Spleen (tissue), 11 donors: ENCODE results near the gene ITGA1. TPM values are rescaled to one million over a fixed set of nuclear protein-coding genes. Genes with fewer than 3 reads are reported as not detected.

Experiments
- DNase-seq: peaks from one replicate; pipeline ENCODE4 v3.0.0-alpha.2; 2020
- H3K27ac ChIP-seq, 8 donors: fragments of 200-600 bp; sonication (generic) in 7 of 8; 1 replicate in 4 of 8; 2 replicates in 4 of 8; pipeline versions ENCODE4 v1.5.0 to v1.8.0; 2016 to 2021; ENCODE audit warnings: inconsistent platforms in 4 of 8, mild to moderate bottlenecking in 4 of 8, moderate library complexity in 1 of 8
- H3K27me3 ChIP-seq, 7 donors: fragments of 200-600 bp; sonication (generic) in 6 of 7; replicated peaks in 1 of 7; 1 replicate in 4 of 7; 2 replicates in 3 of 7; pipeline versions ENCODE4 v1.5.0 to v1.8.0; 2016 to 2021; ENCODE audit warnings: inconsistent platforms in 3 of 7, mild to moderate bottlenecking in 1 of 7
- H3K36me3 ChIP-seq, 6 donors: fragments of 200-600 bp; sonication (generic) in 5 of 6; 1 replicate in 4 of 6; 2 replicates in 2 of 6; pipeline versions ENCODE4 v1.5.0 to v1.8.0; 2016 to 2021; ENCODE audit warnings: inconsistent platforms in 2 of 6
- H3K4me1 ChIP-seq, 6 donors: fragments of 200-600 bp; sonication (generic) in 5 of 6; 1 replicate in 3 of 6; 2 replicates in 3 of 6; pipeline versions ENCODE4 v1.5.0 to v1.8.0; 2016 to 2021; ENCODE audit warnings: inconsistent platforms in 3 of 6
- H3K4me3 ChIP-seq, 8 donors: fragments of 200-600 bp; sonication (generic) in 7 of 8; 1 replicate in 4 of 8; 2 replicates in 4 of 8; pipeline versions ENCODE4 v1.5.0 to v1.8.0; 2016 to 2021; ENCODE audit warnings: inconsistent platforms in 4 of 8, mild to moderate bottlenecking in 4 of 8, moderate library complexity in 2 of 8
- H3K9me3 ChIP-seq, 8 donors: fragments of 200-600 bp; sonication (generic) in 7 of 8; 1 replicate in 4 of 8; 2 replicates in 4 of 8; pipeline versions ENCODE4 v1.5.0 to v1.8.0; 2016 to 2021; ENCODE audit warnings: inconsistent platforms in 4 of 8
- CTCF ChIP-seq, 11 experiments: fragments of 200-600 bp in 7 of 11; fragments of 450-650 bp in 4 of 11; sonication (generic) in 4 of 11; IDR thresholded peaks in 8 of 11; conservative IDR thresholded peaks in 3 of 11; 1 replicate in 7 of 11; 2 replicates in 4 of 11; pipeline versions ENCODE4 v1.4.0 to v1.8.0; 2016 to 2021; ENCODE audit warnings: antibody characterized with exemption in 11 of 11, inconsistent platforms in 4 of 11, mild to moderate bottlenecking in 1 of 11
- POLR2A ChIP-seq, 3 donors: fragments of 450-650 bp; IDR thresholded peaks; one replicate each; pipeline ENCODE4 v1.5.1; 2017; ENCODE audit warnings: antibody characterized with exemption in 3 of 3, mild to moderate bottlenecking in 1 of 3
- POLR2AphosphoS5 ChIP-seq, 3 donors: sonication (generic); formaldehyde crosslinking; IDR thresholded peaks; one replicate each; pipeline ENCODE4 v1.5.1; 2017; ENCODE audit warnings: antibody characterized with exemption in 3 of 3
- whole genome bisulfite sequencing, 5 donors: extraction: QIAGEN DNeasy Blood & Tissue Kit in 3 of 5; methylation state at CpG; one replicate each; pipeline versions ENCODE4 v1.1.5 to v1.1.7; 2013 to 2018; 5-methylcytosine and 5-hydroxymethylcytosine counted together
- intact Hi-C: fragments of 100-400 bp; cut with DNase I; formaldehyde crosslinking; loops from one replicate; pipeline ENCODE4 v1.15.0; 2023; ENCODE audit warnings: low total_unique reads
- polyA plus RNA-seq, 3 donors: library from polyadenylated mRNA; stranded (reverse); fragments of 200-250 nt; gene quantifications; one replicate each; pipeline ENCODE4 v1.2.1, GENCODE V29; 2013
- total RNA-seq, 7 donors: library from RNA; depleted of rRNA in 3 of 7; stranded (reverse); fragments of >200 nt in 3 of 7; fragmentation: NEBNext Ultra II Directional in 4 of 7; extraction: Animal tissue kit (Norgen Biotek cat#: 25700) in 4 of 7; gene quantifications; one replicate each; pipeline versions ENCODE4 v1.1.0 to v1.2.1, GENCODE V29; 2016 to 2021
- donor health status: healthy with polysubstance abuse.
- donor health status: DM: no; HTN: no; CAD: no; lungs with moderate emphysema.
- donor health status: DM: no; HTN: no; CAD: no.
- donor health status: Bipolar disorder and iron deficiency.
- donor health status: healthy.
- donor health status: DM: no; HTN: no; CAD: no.
- donor health status: DM: yes; HTN: yes; CAD: no.

Gene ITGA1
- total and polyA plus RNA-seq, 10 donors = 8.3 to 505 (median 289) TPM

GRCh38 chr5:52956014-52956413, 168.3 kb downstream of the ITGA1 start:
- H3K27ac ChIP-seq = no peak overlapping the region
- TF ChIP-seq POLR2A (IDR thresholded peaks at IDR 0.05) (no peak), POLR2AphosphoS5 (IDR thresholded peaks at IDR 0.05) (peak in 1 of 3 donors; percentile 25), CTCF (IDR thresholded peaks at IDR 0.05 in 8 of 11, conservative IDR thresholded peaks at IDR 0.05 in 3 of 11) (no peak)
- H3K27me3 ChIP-seq = no peaks in the 10 kb centered on the region
- peaks cover 0 to 37% (median 7%) of the 10 kb centered on the region in 6 donors for H3K36me3 ChIP-seq
- H3K9me3 ChIP-seq = no peaks in the 10 kb centered on the region
- DNase-seq = no peak
- H3K4me1 ChIP-seq = peaks cover 0 to 10% (median 6%) of the 10 kb centered on the region in 6 donors
- 82 to 96% (median 90%) methylated on average over 4 of the region's 4 CpGs for WGBS, 5 donors
- intact Hi-C loops = no loop called here
- no peak overlapping the region for H3K4me3 ChIP-seq

GRCh38 chr5:52956915-52957747, 169.4 kb downstream of the ITGA1 start:
- peaks cover 0 to 17% (median 7%) of the 10 kb centered on the region in 6 donors for H3K4me1 ChIP-seq
- intact Hi-C loops = no loop called here
- no peak for DNase-seq
- H3K4me3 ChIP-seq = no peak overlapping the region
- H3K9me3 ChIP-seq = no peaks in the 10 kb centered on the region
- 80 to 85% (median 85%) methylated on average over 6 of the region's 6 CpGs for WGBS, 5 donors
- peaks cover 0 to 28% (median 6%) of the 10 kb centered on the region in 6 donors for H3K36me3 ChIP-seq
- H3K27ac ChIP-seq = peak overlapping the region in 1 of 8 donors; percentile 24
- H3K27me3 ChIP-seq = no peaks in the 10 kb centered on the region
- TF ChIP-seq POLR2A (IDR thresholded peaks at IDR 0.05) = no peak
- TF ChIP-seq CTCF (IDR thresholded peaks at IDR 0.05 in 8 of 11, conservative IDR thresholded peaks at IDR 0.05 in 3 of 11) = no peak
- TF ChIP-seq POLR2AphosphoS5 (IDR thresholded peaks at IDR 0.05) = no peak

GRCh38 chr5:52961274-52961681, 173.6 kb downstream of the ITGA1 start:
- DNase-seq = no peak
- H3K27ac ChIP-seq = peak overlapping the region in 3 of 8 donors; percentile 15 to 18 (median 17)
- no peak overlapping the region for H3K4me3 ChIP-seq
- H3K9me3 ChIP-seq = peaks cover 0 to 5% (median 0%) of the 10 kb centered on the region in 8 donors
- peaks cover 0 to 17% (median 7%) of the 10 kb centered on the region in 6 donors for H3K4me1 ChIP-seq
- no peaks in the 10 kb centered on the region for H3K27me3 ChIP-seq
- TF ChIP-seq POLR2A (IDR thresholded peaks at IDR 0.05) = no peak
- no peak for TF ChIP-seq CTCF (IDR thresholded peaks at IDR 0.05 in 8 of 11, conservative IDR thresholded peaks at IDR 0.05 in 3 of 11)
- peak in 1 of 3 donors; percentile 18 for TF ChIP-seq POLR2AphosphoS5 (IDR thresholded peaks at IDR 0.05)
- WGBS, 5 donors = 34 to 63% (median 53%) methylated on average over 2 of the region's 2 CpGs
- no peaks in the 10 kb centered on the region for H3K36me3 ChIP-seq
- intact Hi-C loops = no loop called here

- intact Hi-C loops = no loop called here
- WGBS, 5 donors = 83 to 100% (median 95%) methylated on average over 1 of the region's 1 CpG
- Histone ChIP-seq H3K4me1 (peaks cover 0 to 13% (median 3%) of the 10 kb centered on the region in 6 donors), H3K9me3 (peaks cover 0 to 8% (median 0%) of the 10 kb centered on the region in 8 donors), H3K27me3 (no peaks in the 10 kb centered on the region), H3K27ac (no peak overlapping the region), H3K4me3 (no peak overlapping the region), H3K36me3 (no peaks in the 10 kb centered on the region)
- DNase-seq = no peak
- TF ChIP-seq CTCF (IDR thresholded peaks at IDR 0.05 in 8 of 11, conservative IDR thresholded peaks at IDR 0.05 in 3 of 11) (no peak), POLR2AphosphoS5 (IDR thresholded peaks at IDR 0.05) (no peak), POLR2A (IDR thresholded peaks at IDR 0.05) (no peak)
Measured at GRCh38 chr5:52963636-52964035, 175.9 kb downstream of the ITGA1 start.
